Measurements from ENCODE around the gene PCSK5. TPM values are rescaled to one million over a fixed set of nuclear protein-coding genes. Genes with fewer than 3 reads are reported as not detected.

Gene PCSK5
- total RNA-seq, 1 donor from 2014 or later = 6.2 TPM

- intact Hi-C loops (cut with DNase I) = no loop called here
- DNase-seq (ENCODE audit: low spot score) = no peak
These were observed 209.0 kb downstream of the PCSK5 start for GRCh38 chr9:76099516-76099915.

- intact Hi-C loops (cut with DNase I) = no loop called here
- DNase-seq (ENCODE audit: low spot score) = no peak
These were observed 210.6 kb downstream of the PCSK5 start for GRCh38 chr9:76101075-76101474.

GRCh38 chr9:76101491-76101890, 211.0 kb downstream of the PCSK5 start:
- intact Hi-C loops (cut with DNase I) = no loop called here
- DNase-seq (ENCODE audit: low spot score) = no peak

- intact Hi-C loops (cut with DNase I) = no loop called here
- no peak for DNase-seq (ENCODE audit: low spot score)
These were observed 211.5 kb downstream of the PCSK5 start for GRCh38 chr9:76101947-76102346.

- intact Hi-C loops (cut with DNase I) = no loop called here
- DNase-seq (ENCODE audit: low spot score) = no peak
These were observed 213.2 kb downstream of the PCSK5 start for GRCh38 chr9:76103531-76104315.

- no peak for DNase-seq (ENCODE audit: low spot score)
- intact Hi-C loops (cut with DNase I) = no loop called here
These were observed 217.0 kb downstream of the PCSK5 start for GRCh38 chr9:76107482-76107881.

GRCh38 chr9:76109953-76110352, 219.5 kb downstream of the PCSK5 start:
- intact Hi-C loops (cut with DNase I) = no loop called here
- DNase-seq (ENCODE audit: low spot score) = no peak

GRCh38 chr9:76112151-76112550, 221.7 kb downstream of the PCSK5 start:
- DNase-seq (ENCODE audit: low spot score) = no peak
- intact Hi-C loops (cut with DNase I) = no loop called here

GRCh38 chr9:76114144-76114543, 223.7 kb downstream of the PCSK5 start:
- intact Hi-C loops (cut with DNase I) = no loop called here
- no peak for DNase-seq (ENCODE audit: low spot score)

GRCh38 chr9:76115396-76115795, 224.9 kb downstream of the PCSK5 start:
- DNase-seq (ENCODE audit: low spot score) = no peak
- intact Hi-C loops (cut with DNase I) = no loop called here

- intact Hi-C loops (cut with DNase I) = no loop called here
- DNase-seq (ENCODE audit: low spot score) = no peak
These were observed 225.6 kb downstream of the PCSK5 start for GRCh38 chr9:76115982-76116646.

- intact Hi-C loops (cut with DNase I) = no loop called here
- no peak for DNase-seq (ENCODE audit: low spot score)
These were observed 226.4 kb downstream of the PCSK5 start for GRCh38 chr9:76116913-76117312.

- DNase-seq (ENCODE audit: low spot score) = no peak
- intact Hi-C loops (cut with DNase I) = no loop called here
These were observed 237.2 kb downstream of the PCSK5 start for GRCh38 chr9:76127637-76128036.

GRCh38 chr9:76135902-76136301, 245.4 kb downstream of the PCSK5 start:
- intact Hi-C loops (cut with DNase I) = no loop called here

GRCh38 chr9:76136986-76137385, 246.5 kb downstream of the PCSK5 start:
- DNase-seq (ENCODE audit: low spot score) = no peak
- intact Hi-C loops (cut with DNase I) = no loop called here

More at GRCh38 chr9:76135902-76136301, 245.4 kb downstream of the PCSK5 start:
- DNase-seq (ENCODE audit: low spot score) = no peak

- intact Hi-C loops (cut with DNase I) = no loop called here
- no peak for DNase-seq (ENCODE audit: low spot score)
These were observed 247.5 kb downstream of the PCSK5 start for GRCh38 chr9:76137931-76138330.

GRCh38 chr9:76138360-76138759, 247.9 kb downstream of the PCSK5 start:
- no peak for DNase-seq (ENCODE audit: low spot score)
- intact Hi-C loops (cut with DNase I) = no loop called here

- intact Hi-C loops (cut with DNase I) = no loop called here
- DNase-seq (ENCODE audit: low spot score) = no peak
These were observed 253.4 kb downstream of the PCSK5 start for GRCh38 chr9:76143834-76144233.

GRCh38 chr9:76150013-76150412, 259.5 kb downstream of the PCSK5 start:
- no peak for DNase-seq (ENCODE audit: low spot score)
- intact Hi-C loops (cut with DNase I) = no loop called here

- intact Hi-C loops (cut with DNase I) = no loop called here
These were observed 260.8 kb downstream of the PCSK5 start for GRCh38 chr9:76151267-76151666.

GRCh38 chr9:76153339-76153738, 262.9 kb downstream of the PCSK5 start:
- DNase-seq (ENCODE audit: low spot score) = no peak
- intact Hi-C loops (cut with DNase I) = no loop called here

More at GRCh38 chr9:76151267-76151666, 260.8 kb downstream of the PCSK5 start:
- DNase-seq (ENCODE audit: low spot score) = no peak
